Measurements from ENCODE around the gene MRPL50.
"Not testable (repeated sequence)": the region's sequence is repeated elsewhere in the genome, so short reads cannot be mapped to it uniquely, and the experiment has no call there.

The MRPL50 gene

DNA sequence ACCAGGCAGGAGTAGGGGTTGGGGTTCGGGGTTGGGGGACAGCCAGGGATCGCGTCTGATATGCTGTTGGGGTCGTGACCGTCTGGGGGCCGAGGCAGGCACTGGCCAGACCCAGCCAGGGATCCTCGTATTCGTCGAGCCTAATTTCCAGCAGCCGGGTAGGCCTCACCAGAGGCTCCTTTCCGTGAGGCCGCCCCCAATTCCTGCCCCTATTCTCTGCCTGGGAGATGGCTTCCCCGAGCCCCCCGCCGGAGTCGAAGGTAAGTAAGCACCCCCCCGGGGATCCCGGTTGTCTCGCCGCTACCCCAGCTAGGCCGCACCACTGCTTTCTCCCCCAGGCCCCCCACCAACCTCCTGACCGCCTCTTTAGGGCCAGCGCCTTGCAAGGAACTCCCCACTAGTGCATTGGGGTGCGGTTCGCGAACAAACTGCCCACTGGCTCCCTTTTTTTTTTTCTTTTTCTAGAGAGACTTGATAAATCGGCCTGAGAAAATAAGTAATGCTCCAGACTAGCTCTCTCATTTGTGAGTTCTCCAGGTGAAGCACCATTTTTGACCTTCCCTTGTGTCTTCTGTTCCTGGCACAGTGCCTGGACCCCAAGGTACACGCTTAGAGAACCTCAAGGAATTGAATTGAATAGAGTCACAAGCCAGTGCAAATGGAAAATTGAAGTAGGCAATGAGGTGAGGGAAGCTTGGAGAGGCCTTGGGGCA is 668 bp upstream of the MRPL50 start:
- ATAC-seq, result peak; percentile 29
- H3K9me3 Mint-ChIP-seq, result peaks cover 29 to 38% of the 10 kb centered on the region in 2 donors
- H3K4me1 Mint-ChIP-seq, result peaks cover 66% of the 10 kb centered on the region
- H3K4me3 Mint-ChIP-seq, result peak overlapping the region; percentile 89
- H3K27me3 Mint-ChIP-seq, result no peaks in the 10 kb centered on the region
- DNase-seq, result no peak
- H3K27ac Mint-ChIP-seq, result peak overlapping the region; percentile 98 to 99

DNA sequence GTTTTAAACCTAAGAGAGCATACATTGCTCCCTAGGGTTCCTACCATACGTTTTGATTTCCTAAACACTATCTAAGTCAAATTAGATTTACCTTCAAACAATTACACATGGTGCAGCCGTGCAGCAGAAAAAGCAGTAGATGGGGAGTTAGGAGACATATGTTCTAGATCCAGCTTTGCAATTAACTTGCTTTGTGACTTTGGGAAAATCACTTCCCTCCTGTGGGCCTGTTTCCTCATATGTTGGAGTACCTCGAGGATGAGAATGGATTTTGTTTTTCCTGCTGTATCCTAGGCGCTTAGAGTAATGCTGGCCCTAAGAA is 711 bp downstream of the MRPL50 start:
- ATAC-seq (no peak), DNase-seq (no peak)
- Mint-ChIP-seq H3K27me3 (no peaks in the 10 kb centered on the region), H3K4me3 (peak overlapping the region; percentile 89), H3K9me3 (peaks cover 20 to 31% of the 10 kb centered on the region in 2 donors), H3K27ac (peak overlapping the region; percentile 98 to 99), H3K4me1 (peaks cover 57% of the 10 kb centered on the region)

DNA sequence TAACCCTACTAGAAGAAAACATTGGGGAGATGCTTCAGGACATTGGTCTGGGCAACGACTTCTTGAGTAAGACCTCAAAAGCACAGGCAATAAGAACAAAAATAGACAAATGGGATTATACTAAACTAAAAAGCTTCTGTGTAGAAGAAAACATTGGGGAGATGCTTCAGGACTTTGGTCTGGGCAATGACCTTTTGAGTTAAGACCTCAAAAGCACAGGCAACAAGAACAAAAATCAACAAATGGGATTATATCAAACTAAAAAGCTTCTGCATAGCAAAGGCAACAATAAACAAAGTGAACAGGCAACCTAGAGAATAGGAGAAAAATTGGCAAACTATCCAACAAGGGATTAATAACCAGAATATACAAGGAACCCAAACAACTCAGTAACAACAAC is 3.7 kb downstream of the MRPL50 start:
- Mint-ChIP-seq H3K27ac (no peak overlapping the region), H3K9me3 (peaks cover 26 to 27% of the 10 kb centered on the region in 2 donors), H3K4me3 (peak overlapping the region in 1 of 2 donors; percentile 17), H3K4me1 (peaks cover 44% of the 10 kb centered on the region), H3K27me3 (no peaks in the 10 kb centered on the region)
- DNase-seq, result no peak
- ATAC-seq, result no peak

DNA sequence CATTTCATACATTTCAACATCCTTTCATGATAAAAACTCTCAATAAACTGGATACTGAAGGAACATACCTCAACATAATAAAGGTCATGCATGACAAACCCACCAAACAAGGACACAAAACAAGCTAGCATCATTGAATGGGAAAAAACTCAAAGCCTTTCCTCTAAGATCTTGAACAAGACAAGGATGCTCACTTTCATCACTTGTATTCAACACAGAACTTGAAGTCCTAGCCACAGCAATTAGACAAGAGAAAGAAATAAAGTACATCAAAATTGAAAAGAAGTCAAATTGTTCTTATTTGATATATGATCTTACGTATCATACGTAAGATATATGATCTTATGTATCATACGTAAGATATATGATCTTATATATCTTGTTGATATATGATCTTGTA is 5.3 kb downstream of the MRPL50 start:
- ATAC-seq (no peak), DNase-seq (no peak)
- Mint-ChIP-seq H3K9me3 (peaks cover 26 to 27% of the 10 kb centered on the region in 2 donors), H3K4me1 (peaks cover 48% of the 10 kb centered on the region), H3K27ac (no peak overlapping the region), H3K4me3 (no peak overlapping the region), H3K27me3 (no peaks in the 10 kb centered on the region)

GRCh38 chr9:101388507-101388993 is 9.9 kb downstream of the MRPL50 start:
- Mint-ChIP-seq H3K9me3 (peaks cover 20 to 21% of the 10 kb centered on the region in 2 donors), H3K27ac (no peak overlapping the region), H3K27me3 (no peaks in the 10 kb centered on the region), H3K4me3 (no peak overlapping the region), H3K4me1 (peaks cover 23% of the 10 kb centered on the region)
- DNase-seq (no peak), ATAC-seq (no peak)

- DNase-seq (no peak), ATAC-seq (peak; percentile 78)
- Mint-ChIP-seq H3K27ac (no peak overlapping the region), H3K9me3 (peaks cover 18 to 19% of the 10 kb centered on the region in 2 donors), H3K27me3 (no peaks in the 10 kb centered on the region), H3K4me1 (peaks cover 22% of the 10 kb centered on the region), H3K4me3 (no peak overlapping the region)
Observed at GRCh38 chr9:101387871-101388506, 10.4 kb downstream of the MRPL50 start.

DNA sequence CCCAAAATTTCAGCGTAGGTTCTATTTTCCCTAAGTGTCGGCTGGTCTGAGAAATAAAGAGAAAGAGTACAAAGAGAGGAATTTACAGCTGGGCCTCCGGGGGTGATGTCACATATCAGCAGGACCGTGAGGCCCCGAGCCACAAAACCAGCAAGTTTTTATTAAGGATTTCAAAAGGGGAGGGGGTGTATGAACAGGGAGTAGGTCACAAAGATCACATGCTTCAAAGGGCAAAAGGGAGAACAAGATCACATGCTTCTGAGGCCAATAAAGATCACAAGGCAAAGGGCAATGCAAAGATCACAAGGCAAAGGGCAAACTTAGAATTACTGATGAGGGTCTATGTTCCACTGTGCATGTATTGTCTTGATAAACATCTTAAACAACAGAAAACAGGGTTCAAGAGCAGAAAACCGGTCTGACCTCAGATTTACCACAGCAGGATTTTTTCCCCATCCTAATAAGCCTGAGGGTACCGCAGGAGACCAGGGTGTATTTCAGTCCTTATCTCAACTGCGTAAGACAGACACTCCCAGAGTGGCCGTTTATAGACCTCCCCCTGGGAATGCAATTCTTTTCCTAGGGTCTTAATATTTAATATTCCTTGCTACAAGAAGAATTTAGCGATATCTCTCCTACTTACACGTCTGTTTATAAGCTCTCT is 13.4 kb downstream of the MRPL50 start, which contains the start of gene BAAT:
Gene BAAT (minus strand): TSS at position 134 of the 664 bp plus-strand sequence. CDS start 13,602 bp downstream, outside the sequence.
- not testable (repeated sequence) for H3K27ac Mint-ChIP-seq, H3K4me3 Mint-ChIP-seq, DNase-seq, H3K9me3 Mint-ChIP-seq, ATAC-seq, H3K4me1 Mint-ChIP-seq, H3K27me3 Mint-ChIP-seq

DNA sequence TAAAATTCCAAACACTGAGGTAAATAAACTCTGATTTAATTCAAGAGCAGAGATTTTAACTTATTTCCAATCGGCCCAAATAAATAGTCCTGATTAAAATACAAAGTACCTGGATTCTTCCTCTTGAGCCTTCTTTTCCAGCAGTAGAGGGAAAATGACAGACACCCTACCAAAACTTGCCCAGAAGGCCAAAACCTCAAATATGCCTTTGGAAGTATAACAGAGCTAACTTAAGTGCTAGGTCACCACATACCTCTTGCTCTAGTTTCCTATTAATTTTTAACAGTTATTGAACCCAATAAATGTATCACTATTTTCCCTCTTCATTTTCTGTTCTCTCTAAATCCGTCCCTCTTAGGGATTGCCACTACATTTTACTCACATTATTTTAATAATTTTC is 15.1 kb downstream of the MRPL50 start:
- Mint-ChIP-seq H3K27ac (no peak overlapping the region), H3K4me3 (no peak overlapping the region), H3K27me3 (no peaks in the 10 kb centered on the region), H3K9me3 (peaks cover 6 to 9% of the 10 kb centered on the region in 2 donors), H3K4me1 (peaks cover 6% of the 10 kb centered on the region)
- ATAC-seq (no peak), DNase-seq (no peak)

- no peak for DNase-seq
- Mint-ChIP-seq H3K4me3 (no peak overlapping the region), H3K27ac (no peak overlapping the region), H3K27me3 (no peaks in the 10 kb centered on the region), H3K9me3 (peaks cover 6 to 17% of the 10 kb centered on the region in 2 donors), H3K4me1 (no peaks in the 10 kb centered on the region)
- ATAC-seq, result no peak
Observed at GRCh38 chr9:101381833-101382342, 16.5 kb downstream of the MRPL50 start.

DNA sequence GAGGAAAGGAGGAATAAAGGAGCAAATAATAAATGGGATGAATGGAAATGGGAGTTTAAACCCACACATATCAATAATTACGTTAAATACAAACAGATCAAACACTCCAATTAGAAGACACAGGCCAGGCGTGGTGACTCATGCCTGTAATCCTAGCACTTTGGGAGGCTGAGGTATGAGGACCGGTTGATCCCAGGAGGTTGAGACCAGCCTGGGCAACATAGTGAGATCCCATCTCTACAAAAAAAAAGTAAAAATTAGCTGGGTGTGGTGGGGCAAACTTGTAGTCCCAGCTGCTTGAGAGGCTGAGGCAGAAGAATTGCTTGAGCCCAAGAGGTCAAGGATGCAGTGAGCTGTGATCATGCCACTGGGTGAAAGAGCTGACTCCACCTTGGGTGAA is 17.3 kb downstream of the MRPL50 start:
- no peak for DNase-seq
- Mint-ChIP-seq H3K4me3 (no peak overlapping the region), H3K27me3 (no peaks in the 10 kb centered on the region), H3K27ac (no peak overlapping the region), H3K9me3 (peaks cover 6 to 17% of the 10 kb centered on the region in 2 donors), H3K4me1 (no peaks in the 10 kb centered on the region)
- ATAC-seq, result no peak

DNA sequence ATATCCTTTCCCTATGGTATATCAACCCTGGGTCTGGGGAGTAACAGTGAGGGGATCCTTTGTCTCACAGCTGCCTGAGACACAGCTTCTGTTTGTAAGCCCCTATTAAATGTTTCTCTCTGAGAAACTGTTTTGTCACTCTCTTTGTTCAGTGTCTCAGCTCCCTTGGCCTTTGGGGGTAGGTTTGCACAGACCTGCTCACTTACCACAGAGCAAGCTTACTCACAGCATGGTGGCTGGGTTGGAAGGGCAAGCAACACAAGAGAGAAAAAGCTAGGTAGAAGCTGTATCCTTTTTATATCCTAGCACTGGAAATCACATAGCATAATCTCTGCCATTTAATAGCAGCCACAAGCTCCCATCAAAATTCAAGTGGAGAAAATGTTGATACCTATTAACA is 18.1 kb downstream of the MRPL50 start:
- no peak for ATAC-seq
- H3K4me3 Mint-ChIP-seq, result no peak overlapping the region
- peaks cover 6 to 17% of the 10 kb centered on the region in 2 donors for H3K9me3 Mint-ChIP-seq
- DNase-seq, result no peak
- H3K4me1 Mint-ChIP-seq, result no peaks in the 10 kb centered on the region
- H3K27ac Mint-ChIP-seq, result no peak overlapping the region
- H3K27me3 Mint-ChIP-seq, result no peaks in the 10 kb centered on the region

DNA sequence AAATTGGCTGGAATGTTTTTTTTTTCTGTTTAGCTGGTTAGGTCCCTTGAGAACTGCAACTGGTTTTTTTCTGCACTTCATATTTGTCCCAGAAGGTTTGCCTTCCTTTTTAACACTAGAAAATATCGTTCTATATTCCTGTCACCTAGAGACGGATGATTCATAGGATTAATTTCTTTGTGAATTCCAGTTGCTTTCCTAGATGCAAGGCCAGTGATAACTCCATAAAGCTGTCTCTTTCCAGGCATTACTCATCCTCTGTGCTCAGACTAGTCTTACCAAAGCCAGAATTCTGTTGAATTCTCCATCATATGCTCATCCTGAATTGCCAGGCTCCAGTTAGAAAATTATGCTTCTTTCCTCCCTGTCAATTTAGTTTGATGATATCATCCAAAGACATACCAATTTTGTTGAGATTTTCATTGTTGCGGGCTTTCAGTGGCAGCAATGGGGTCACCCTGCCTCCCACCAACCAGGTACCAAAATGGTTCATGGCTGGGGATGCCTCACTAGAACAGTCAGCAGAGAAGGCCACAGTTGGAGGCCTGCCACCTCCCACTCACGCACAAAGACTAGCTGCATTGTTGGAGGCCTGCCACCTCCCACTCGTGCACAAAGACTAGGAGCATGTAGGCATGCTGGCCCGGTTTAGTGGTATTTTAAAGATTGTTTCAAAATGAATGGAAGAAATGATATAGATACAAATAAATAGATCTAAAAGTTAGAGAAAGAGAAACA is 22.1 kb downstream of the MRPL50 start:
- H3K27me3 Mint-ChIP-seq, result no peaks in the 10 kb centered on the region

GRCh38 chr9:101375546-101375945 is 22.9 kb downstream of the MRPL50 start:
- H3K9me3 Mint-ChIP-seq, result peaks cover 0 to 8% of the 10 kb centered on the region in 2 donors
- H3K27me3 Mint-ChIP-seq, result no peaks in the 10 kb centered on the region
- H3K4me1 Mint-ChIP-seq, result no peaks in the 10 kb centered on the region
- H3K4me3 Mint-ChIP-seq, result no peak overlapping the region
- no peak for DNase-seq
- no peak overlapping the region for H3K27ac Mint-ChIP-seq
- ATAC-seq, result no peak

More for the DNA sequence above, 22.1 kb downstream of the MRPL50 start:
- Mint-ChIP-seq H3K9me3 (peaks cover 0 to 8% of the 10 kb centered on the region in 2 donors), H3K4me3 (no peak overlapping the region), H3K4me1 (no peaks in the 10 kb centered on the region), H3K27ac (no peak overlapping the region)
- no peak for DNase-seq
- ATAC-seq, result no peak

DNA sequence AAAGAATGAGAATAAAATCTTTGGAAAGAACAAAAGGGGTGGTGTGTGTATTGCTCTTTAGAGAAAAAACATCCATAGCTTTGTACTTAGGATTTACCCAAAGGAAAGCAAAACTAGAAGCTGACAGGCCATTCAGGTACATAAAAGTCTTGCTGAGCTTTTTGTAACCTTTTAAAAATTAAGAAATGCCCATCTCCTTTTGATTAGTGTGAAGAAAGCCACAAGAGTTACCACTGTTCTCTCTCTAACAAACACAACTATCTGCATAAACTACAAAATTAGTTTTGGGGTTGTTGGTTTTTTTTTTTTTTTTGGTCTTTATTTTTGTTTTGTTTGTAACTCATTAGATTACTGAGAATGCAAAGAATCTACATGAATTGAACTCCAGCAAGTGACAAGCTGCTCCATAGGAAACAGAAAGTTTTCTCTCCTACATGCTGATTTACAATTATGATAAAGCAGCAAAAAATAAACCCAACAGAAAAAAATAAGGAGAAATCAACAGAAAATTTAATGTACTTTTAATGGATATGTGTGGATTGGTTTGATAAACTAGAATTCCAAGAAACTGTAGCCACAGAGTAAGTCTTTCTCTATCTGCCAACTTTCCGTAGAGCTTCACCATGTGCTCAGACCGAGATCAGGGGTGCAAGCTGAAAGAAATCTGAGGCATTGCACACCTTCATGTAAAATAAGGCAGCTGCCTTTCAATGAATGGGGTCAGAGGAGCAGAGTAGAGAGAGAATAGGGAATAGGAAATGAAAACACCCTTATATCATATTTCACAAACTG is 25.9 kb downstream of the MRPL50 start:
- H3K27ac Mint-ChIP-seq, result no peak overlapping the region
- H3K9me3 Mint-ChIP-seq, result peaks cover 0 to 1% of the 10 kb centered on the region in 2 donors
- no peak for ATAC-seq
- H3K4me3 Mint-ChIP-seq, result no peak overlapping the region
- H3K27me3 Mint-ChIP-seq, result no peaks in the 10 kb centered on the region
- no peaks in the 10 kb centered on the region for H3K4me1 Mint-ChIP-seq
- DNase-seq, result no peak

DNA sequence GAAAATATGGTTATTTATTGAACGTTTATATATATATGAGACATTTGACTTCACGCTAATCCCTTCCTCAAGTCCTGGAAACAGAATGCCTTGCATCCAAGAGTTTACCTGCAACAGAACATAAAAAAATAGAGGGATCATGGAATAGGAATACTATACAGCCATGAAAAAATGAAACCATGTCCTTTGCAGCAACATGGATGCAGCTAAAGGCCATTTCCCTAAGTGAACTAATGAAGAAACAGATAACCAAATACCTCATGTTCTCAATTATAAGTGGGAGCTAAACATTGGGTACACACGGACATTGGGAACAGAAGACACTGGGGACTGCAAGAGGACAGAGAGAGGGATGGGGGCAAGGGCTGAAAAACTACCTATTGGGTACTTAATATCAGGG is 26.6 kb downstream of the MRPL50 start:
- no peak overlapping the region for H3K27ac Mint-ChIP-seq
- no peaks in the 10 kb centered on the region for H3K4me1 Mint-ChIP-seq
- no peaks in the 10 kb centered on the region for H3K9me3 Mint-ChIP-seq
- DNase-seq (no peak), ATAC-seq (no peak)
- H3K27me3 Mint-ChIP-seq, result no peaks in the 10 kb centered on the region
- no peak overlapping the region for H3K4me3 Mint-ChIP-seq

All from stimulated activated naive CD8-positive, alpha-beta T cell treated with anti-CD3 and anti-CD28 coated beads, Interleukin-15, amount 100 ng/mL, for 72 hours (primary cell).